Motor neuron (in vitro differentiated cells): ENCODE results near the gene RARS1. TPM values are rescaled to one million over a fixed set of nuclear protein-coding genes. Genes with fewer than 3 reads are reported as not detected.

ENCODE experiments used
- ATAC-seq, 8 experiments: fragments of 200-7000 bp; cut with Tn5 transposase; replicated peaks in 6 of 8; 2 replicates each; pipeline ENCODE4 v1.8.0; 2021; ENCODE audit warnings: mild to moderate bottlenecking in 8 of 8, moderate library complexity in 8 of 8
- H3K27ac ChIP-seq, 2 donors: fragments of 250-450 bp; sonication (Bioruptor Pico); 2 replicates each; pipeline ENCODE4 v1.9.0; 2021; ENCODE audit warnings: antibody characterized with exemption in 2 of 2, mild to moderate bottlenecking in 2 of 2, moderate library complexity in 1 of 2
- H3K4me1 ChIP-seq, 2 donors: fragments of 250-450 bp; sonication (Bioruptor Pico); replicated peaks in 1 of 2; 2 replicates each; pipeline ENCODE4 v1.6.1; 2021; ENCODE audit warnings: antibody characterized with exemption in 2 of 2, mild to moderate bottlenecking in 2 of 2, moderate library complexity in 1 of 2
- H3K4me3 ChIP-seq, 5 donors: fragments of 250-450 bp; sonication (Bioruptor Pico); 2 replicates each; pipeline ENCODE4 v1.9.0; 2021; ENCODE audit warnings: antibody characterized with exemption in 5 of 5, mild to moderate bottlenecking in 5 of 5, moderate library complexity in 4 of 5
- WGBS, 10 experiments: fragments of 450-650 bp; shearing (Covaris generic); methylation state at CpG; one replicate each; pipeline ENCODE4 v1.0.0; 2022; 5-methylcytosine and 5-hydroxymethylcytosine counted together
- in situ Hi-C, 9 experiments: fragments of 400-800 bp; cut with MboI; loops; one replicate each; pipeline ENCODE4 v1.15.0; 2021; ENCODE audit warnings: low sequenced_read_pairs in 9 of 9, low pct_unique_long_range_greater_than_20kb in 2 of 9; ENCODE audit not compliant: unreplicated experiment in 9 of 9
- total RNA-seq, 8 experiments: library from RNA; unstranded; fragments of 300-600 nt; gene quantifications; 2 replicates each; pipeline versions ENCODE4 v1.2.3 to v1.2.4, GENCODE V29; 2022

RARS1 gene
- total RNA-seq = 100 to 1,000 TPM in 4 of 8 experiments, 10 to 100 TPM in 4; 69.1 to 244 (median 97.5) TPM

DNA sequence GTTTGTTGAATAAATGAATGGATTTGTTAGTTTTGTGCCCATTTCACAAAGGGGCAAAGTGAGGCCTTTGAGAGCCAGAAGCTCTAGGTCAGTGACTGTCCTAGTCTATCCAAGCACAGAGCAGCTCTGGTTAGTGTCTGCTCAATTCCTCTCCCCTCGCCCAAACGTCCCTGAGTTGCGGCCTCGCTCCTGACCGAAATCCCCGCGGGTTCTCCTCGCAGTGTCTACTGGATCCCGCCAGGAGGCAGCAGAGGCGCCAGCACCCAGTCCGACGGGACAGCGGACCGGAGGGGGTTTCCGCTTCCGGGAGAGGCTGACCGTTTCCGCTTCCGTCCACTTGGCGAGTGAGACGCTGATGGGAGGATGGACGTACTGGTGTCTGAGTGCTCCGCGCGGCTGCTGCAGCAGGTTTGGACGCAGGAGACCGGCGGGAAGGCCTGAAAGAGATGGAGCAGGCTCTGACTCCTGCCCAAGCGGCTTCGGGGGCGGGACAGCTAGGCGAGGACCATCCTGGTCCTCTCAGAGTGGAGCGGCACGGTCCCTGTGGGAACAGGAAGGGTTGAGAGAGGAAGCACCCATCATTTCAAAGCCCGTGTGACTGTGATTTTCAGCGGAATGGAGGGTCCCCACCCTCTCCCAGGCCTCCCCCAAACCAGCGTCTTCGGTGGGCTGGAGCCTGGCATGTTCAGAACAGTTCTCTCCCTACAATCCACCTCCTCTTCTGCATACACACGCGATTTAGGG lies at the start of gene RARS1:
TSS of gene RARS1 (plus strand) at position 336 of the 744 bp plus-strand sequence. CDS start at position 364, 28 bp downstream.
- H3K27ac ChIP-seq = peak within 1 kb of the TSS; percentile 86 to 96
- WGBS, 10 experiments = 0 to 20% (median 1%) methylated on average over 2 to 27 of the region's 40 CpGs; no CpG with 5 or more reads in 2 of the 10 experiments
- peak within 1 kb of the TSS; percentile 83 to 98 (median 92) for H3K4me3 ChIP-seq
- peak; percentile 96 to 99 (median 99) for ATAC-seq
- in situ Hi-C loops = loop anchor here in 1 of 9 experiments (25.0 kb wide), 1 partner anchor 199 kb away; the partner anchor contains the start of gene WWC1
- H3K4me1 ChIP-seq = peaks cover 0 to 4% of the 10 kb centered on the region in 2 donors

- 67 to 100% (median 95%) methylated on average over 1 to 4 of the region's 5 CpGs; no CpG with 5 or more reads in 2 of the 10 experiments for WGBS, 10 experiments
- ATAC-seq = peak in 1 of 8 experiments; percentile 18
- in situ Hi-C loops = no loop called here
- no peak overlapping the region for H3K27ac ChIP-seq
- H3K4me1 ChIP-seq = peaks cover 9 to 10% of the 10 kb centered on the region in 2 donors
- H3K4me3 ChIP-seq = no peak overlapping the region
Observed at GRCh38 chr5:168438349-168438748, 47.9 kb upstream of the RARS1 start.

- ATAC-seq = no peak
- Histone ChIP-seq H3K27ac (no peak overlapping the region), H3K4me3 (no peak overlapping the region), H3K4me1 (peaks cover 14 to 21% of the 10 kb centered on the region in 2 donors)
- in situ Hi-C loops = no loop called here
Observed at GRCh38 chr5:168443533-168443932, 42.7 kb upstream of the RARS1 start.

- no peak overlapping the region for H3K4me3 ChIP-seq
- in situ Hi-C loops = no loop called here
- 92 to 100% (median 100%) methylated on average over 1 to 4 of the region's 4 CpGs; no CpG with 5 or more reads in 4 of the 10 experiments for WGBS, 10 experiments
- H3K4me1 ChIP-seq = peaks cover 17 to 21% of the 10 kb centered on the region in 2 donors
- no peak for ATAC-seq
- H3K27ac ChIP-seq = no peak overlapping the region
Observed at GRCh38 chr5:168443950-168444700, 42.1 kb upstream of the RARS1 start.

DNA sequence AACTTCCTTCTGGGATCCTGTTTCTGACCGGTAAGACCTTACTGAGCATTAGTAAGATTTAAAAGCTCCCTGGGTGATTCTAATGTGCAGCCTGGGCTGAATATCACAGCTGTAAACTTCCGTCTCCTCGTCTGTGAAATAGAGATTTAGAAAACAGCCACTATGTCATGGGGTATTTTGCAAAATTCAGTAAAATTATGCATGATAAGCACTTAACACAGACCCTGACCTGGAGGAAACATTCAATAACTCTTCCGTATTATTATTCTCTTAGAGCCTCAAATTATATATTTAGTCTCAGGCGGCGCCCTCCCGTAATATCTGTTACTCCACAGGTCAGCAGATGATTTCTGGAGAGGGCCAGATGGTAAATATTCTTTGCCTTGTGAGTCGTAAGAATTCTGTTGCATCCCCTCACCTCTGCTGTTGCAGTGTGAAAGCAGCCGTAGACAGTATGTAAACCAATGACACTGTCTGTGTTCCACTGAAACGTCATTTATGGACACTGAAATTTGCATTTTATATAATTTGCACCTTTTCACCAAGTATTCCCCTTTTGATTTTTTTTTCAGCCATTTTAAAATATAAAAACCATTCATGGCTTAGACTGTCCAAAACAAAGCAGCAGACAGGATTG lies 39.2 kb upstream of the RARS1 start:
- H3K4me1 ChIP-seq = peaks cover 21 to 22% of the 10 kb centered on the region in 2 donors
- peak overlapping the region in 1 of 2 donors; percentile 51 for H3K27ac ChIP-seq
- H3K4me3 ChIP-seq = no peak overlapping the region
- in situ Hi-C loops = no loop called here
- ATAC-seq = peak in 5 of 8 experiments; percentile 41 to 80 (median 67)
- 37 to 90% (median 60%) methylated on average over 2 to 10 of the region's 10 CpGs for WGBS, 10 experiments

- peak in 5 of 8 experiments; percentile 72 to 91 (median 82) for ATAC-seq
- in situ Hi-C loops = no loop called here
- Histone ChIP-seq H3K4me1 (peaks cover 21 to 22% of the 10 kb centered on the region in 2 donors), H3K4me3 (no peak overlapping the region), H3K27ac (peak overlapping the region; percentile 36 to 51)
- WGBS, 10 experiments = 0 to 95% (median 19%) methylated on average over 1 to 3 of the region's 4 CpGs; no CpG with 5 or more reads in 3 of the 10 experiments
Observed at GRCh38 chr5:168447808-168448207, 38.5 kb upstream of the RARS1 start.

GRCh38 chr5:168449166-168449565 lies 37.1 kb upstream of the RARS1 start:
- Histone ChIP-seq H3K4me1 (peaks cover 21 to 22% of the 10 kb centered on the region in 2 donors), H3K4me3 (no peak overlapping the region), H3K27ac (no peak overlapping the region)
- in situ Hi-C loops = no loop called here
- whole genome bisulfite sequencing, 10 experiments = 74 to 100% (median 100%) methylated on average over 1 to 2 of the region's 2 CpGs
- no peak for ATAC-seq

- in situ Hi-C loops = loop anchor here in 1 of 9 experiments (25.0 kb wide), 1 partner anchor 189 kb away; no protein-coding TSS in a partner anchor
- 60 to 100% (median 100%) methylated on average over 1 to 3 of the region's 3 CpGs; no CpG with 5 or more reads in 1 of the 10 experiments for WGBS, 10 experiments
Observed at GRCh38 chr5:168451565-168451964, 34.7 kb upstream of the RARS1 start.

DNA sequence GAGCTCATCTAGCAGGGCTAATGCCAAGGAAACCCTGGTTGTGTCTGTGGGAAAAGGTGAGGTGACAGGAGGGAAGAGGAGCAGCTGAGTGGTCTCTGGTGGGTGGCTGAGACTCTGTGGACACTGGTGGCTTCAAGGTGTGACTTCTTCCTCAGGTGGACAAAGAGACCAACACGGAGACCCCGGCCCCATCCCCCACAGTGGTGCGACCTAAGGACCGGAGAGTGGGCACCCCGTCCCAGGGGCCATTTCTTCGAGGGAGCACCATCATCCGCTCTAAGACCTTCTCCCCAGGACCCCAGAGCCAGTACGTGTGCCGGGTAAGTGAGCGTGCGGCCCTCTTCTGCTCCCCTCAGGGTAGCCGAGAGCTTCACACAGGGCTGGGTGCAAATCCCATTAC lies 31.1 kb upstream of the RARS1 start:
- ATAC-seq = no peak
- peaks cover 0 to 2% of the 10 kb centered on the region in 2 donors for H3K4me1 ChIP-seq
- WGBS, 10 experiments = 60 to 100% (median 80%) methylated on average over 1 to 5 of the region's 12 CpGs; no CpG with 5 or more reads in 5 of the 10 experiments
- in situ Hi-C loops = loop anchor here in 1 of 9 experiments (25.0 kb wide), 1 partner anchor 193 kb away; no protein-coding TSS in a partner anchor
- H3K27ac ChIP-seq = no peak overlapping the region
- H3K4me3 ChIP-seq = no peak overlapping the region

More at GRCh38 chr5:168451565-168451964, 34.7 kb upstream of the RARS1 start:
- no peak overlapping the region for H3K4me3 ChIP-seq
- H3K27ac ChIP-seq = no peak overlapping the region
- peaks cover 18 to 22% of the 10 kb centered on the region in 2 donors for H3K4me1 ChIP-seq
- ATAC-seq = peak in 2 of 8 experiments; percentile 76 to 96

DNA sequence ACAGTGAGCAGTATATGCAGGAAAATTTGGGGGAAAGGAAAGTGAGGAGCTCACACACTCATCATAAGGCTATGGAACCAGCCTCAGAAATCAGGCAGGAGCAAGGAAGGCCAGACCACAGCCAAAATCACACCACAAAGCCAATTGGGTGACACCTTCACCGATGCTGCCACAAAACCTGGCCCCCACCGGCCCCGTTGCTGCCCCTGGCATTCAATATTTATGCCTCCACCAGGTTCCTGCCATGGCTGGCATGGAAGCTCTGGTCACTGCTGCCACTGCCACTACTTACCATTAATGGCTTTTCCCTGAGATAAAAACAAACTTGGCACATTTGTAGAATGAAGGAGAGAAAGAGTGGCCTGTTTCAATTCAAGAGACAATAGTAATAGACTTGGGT lies 28.7 kb upstream of the RARS1 start:
- no peak for ATAC-seq
- Histone ChIP-seq H3K27ac (no peak overlapping the region), H3K4me3 (no peak overlapping the region), H3K4me1 (peaks cover 0 to 2% of the 10 kb centered on the region in 2 donors)
- in situ Hi-C loops = loop anchor here in 1 of 9 experiments (25.0 kb wide), 1 partner anchor 195 kb away; no protein-coding TSS in a partner anchor
- WGBS, 10 experiments = 100% methylated on average over 1 to 3 of the region's 3 CpGs; no CpG with 5 or more reads in 4 of the 10 experiments

- WGBS, 10 experiments = 90 to 100% (median 94%) methylated on average over 1 to 8 of the region's 9 CpGs; no CpG with 5 or more reads in 4 of the 10 experiments
- ATAC-seq = no peak
- in situ Hi-C loops = loop anchor here in 1 of 9 experiments (25.0 kb wide), 1 partner anchor 198 kb away; no protein-coding TSS in a partner anchor
- H3K4me3 ChIP-seq = no peak overlapping the region
- no peak overlapping the region for H3K27ac ChIP-seq
- peaks cover 0 to 2% of the 10 kb centered on the region in 2 donors for H3K4me1 ChIP-seq
Observed at GRCh38 chr5:168460606-168461005, 25.7 kb upstream of the RARS1 start.

GRCh38 chr5:168463081-168463480 lies 23.2 kb upstream of the RARS1 start:
- peaks cover 1 to 6% of the 10 kb centered on the region in 2 donors for H3K4me1 ChIP-seq
- H3K27ac ChIP-seq = no peak overlapping the region
- H3K4me3 ChIP-seq = no peak overlapping the region
- in situ Hi-C loops = loop anchor here in 1 of 9 experiments (25.0 kb wide), 1 partner anchor 201 kb away; no protein-coding TSS in a partner anchor
- peak in 3 of 8 experiments; percentile 31 to 52 (median 34) for ATAC-seq
- WGBS, 10 experiments = 90 to 100% (median 100%) methylated on average over 1 to 2 of the region's 2 CpGs; no CpG with 5 or more reads in 3 of the 10 experiments
